Measurements from ENCODE around the gene IBSP.
A peak's percentile ranks its signal among the peaks of the same experiment; 100 is the strongest.

Gene IBSP

GRCh38 chr4:87799301-87800113, at the start of gene IBSP:
IBSP (plus strand) TSS chr4:87799554; CDS start chr4:87802362, 2,808 bp downstream.
- TF ChIP-seq POLR2A (IDR thresholded peaks at IDR 0.05; ENCODE audit: low read depth, low read length), result no peak
- peak; percentile 6 for FAIRE-seq
- DNase-seq (ENCODE audit: insufficient read length, low spot score), result no peak

- FAIRE-seq, result no peak
- TF ChIP-seq POLR2A (IDR thresholded peaks at IDR 0.05; ENCODE audit: low read depth, low read length), result no peak
- DNase-seq (ENCODE audit: insufficient read length, low spot score), result no peak
These were observed 49.5 kb upstream of the IBSP start for GRCh38 chr4:87749883-87750282.

- TF ChIP-seq POLR2A (IDR thresholded peaks at IDR 0.05; ENCODE audit: low read depth, low read length), result no peak
- FAIRE-seq (no peak), DNase-seq (ENCODE audit: insufficient read length, low spot score) (no peak)
These were observed 41.1 kb upstream of the IBSP start for GRCh38 chr4:87758270-87758669.

- TF ChIP-seq POLR2A (IDR thresholded peaks at IDR 0.05; ENCODE audit: low read depth, low read length), result no peak
- DNase-seq (ENCODE audit: insufficient read length, low spot score), result no peak
- FAIRE-seq, result no peak
These were observed 37.0 kb upstream of the IBSP start for GRCh38 chr4:87762311-87762710.

GRCh38 chr4:87781569-87781968, 17.8 kb upstream of the IBSP start:
- FAIRE-seq (no peak), DNase-seq (ENCODE audit: insufficient read length, low spot score) (no peak)
- no peak for TF ChIP-seq POLR2A (IDR thresholded peaks at IDR 0.05; ENCODE audit: low read depth, low read length)

GRCh38 chr4:87783781-87784180, 15.6 kb upstream of the IBSP start:
- FAIRE-seq (no peak), DNase-seq (ENCODE audit: insufficient read length, low spot score) (no peak)

GRCh38 chr4:87785731-87786509, 13.4 kb upstream of the IBSP start:
- DNase-seq (ENCODE audit: insufficient read length, low spot score) (no peak), FAIRE-seq (no peak)
- no peak for TF ChIP-seq POLR2A (IDR thresholded peaks at IDR 0.05; ENCODE audit: low read depth, low read length)

More at GRCh38 chr4:87783781-87784180, 15.6 kb upstream of the IBSP start:
- TF ChIP-seq POLR2A (IDR thresholded peaks at IDR 0.05; ENCODE audit: low read depth, low read length), result no peak

- no peak for TF ChIP-seq POLR2A (IDR thresholded peaks at IDR 0.05; ENCODE audit: low read depth, low read length)
- no peak for DNase-seq (ENCODE audit: insufficient read length, low spot score)
- no peak for FAIRE-seq
These were observed 3.5 kb downstream of the IBSP start for GRCh38 chr4:87802858-87803257.

GRCh38 chr4:87803421-87803820, 4.1 kb downstream of the IBSP start:
- no peak for TF ChIP-seq POLR2A (IDR thresholded peaks at IDR 0.05; ENCODE audit: low read depth, low read length)
- DNase-seq (ENCODE audit: insufficient read length, low spot score), result no peak
- FAIRE-seq, result no peak

- DNase-seq (ENCODE audit: insufficient read length, low spot score) (no peak), FAIRE-seq (no peak)
- no peak for TF ChIP-seq POLR2A (IDR thresholded peaks at IDR 0.05; ENCODE audit: low read depth, low read length)
These were observed 5.5 kb downstream of the IBSP start for GRCh38 chr4:87804871-87805270.

- TF ChIP-seq POLR2A (IDR thresholded peaks at IDR 0.05; ENCODE audit: low read depth, low read length), result no peak
- DNase-seq (ENCODE audit: insufficient read length, low spot score), result no peak
- FAIRE-seq, result no peak
These were observed 6.6 kb downstream of the IBSP start for GRCh38 chr4:87805971-87806370.

- no peak for DNase-seq (ENCODE audit: insufficient read length, low spot score)
- FAIRE-seq, result no peak
- no peak for TF ChIP-seq POLR2A (IDR thresholded peaks at IDR 0.05; ENCODE audit: low read depth, low read length)
These were observed 7.2 kb downstream of the IBSP start for GRCh38 chr4:87806520-87806919.

- FAIRE-seq, result no peak
- TF ChIP-seq POLR2A (IDR thresholded peaks at IDR 0.05; ENCODE audit: low read depth, low read length), result no peak
- DNase-seq (ENCODE audit: insufficient read length, low spot score), result no peak
These were observed 8.0 kb downstream of the IBSP start for GRCh38 chr4:87807402-87807801.

GRCh38 chr4:87811977-87812376, 12.6 kb downstream of the IBSP start:
- FAIRE-seq (no peak), DNase-seq (ENCODE audit: insufficient read length, low spot score) (no peak)
- TF ChIP-seq POLR2A (IDR thresholded peaks at IDR 0.05; ENCODE audit: low read depth, low read length), result no peak
